AG08395 (cell line): ENCODE results near the gene SLC23A2.

Experiments used
- DNase-seq: peaks from one replicate; pipeline ENCODE4 v3.0.0; 2012; ENCODE audit warnings: mixed read lengths, low spot score

The SLC23A2 gene

DNA sequence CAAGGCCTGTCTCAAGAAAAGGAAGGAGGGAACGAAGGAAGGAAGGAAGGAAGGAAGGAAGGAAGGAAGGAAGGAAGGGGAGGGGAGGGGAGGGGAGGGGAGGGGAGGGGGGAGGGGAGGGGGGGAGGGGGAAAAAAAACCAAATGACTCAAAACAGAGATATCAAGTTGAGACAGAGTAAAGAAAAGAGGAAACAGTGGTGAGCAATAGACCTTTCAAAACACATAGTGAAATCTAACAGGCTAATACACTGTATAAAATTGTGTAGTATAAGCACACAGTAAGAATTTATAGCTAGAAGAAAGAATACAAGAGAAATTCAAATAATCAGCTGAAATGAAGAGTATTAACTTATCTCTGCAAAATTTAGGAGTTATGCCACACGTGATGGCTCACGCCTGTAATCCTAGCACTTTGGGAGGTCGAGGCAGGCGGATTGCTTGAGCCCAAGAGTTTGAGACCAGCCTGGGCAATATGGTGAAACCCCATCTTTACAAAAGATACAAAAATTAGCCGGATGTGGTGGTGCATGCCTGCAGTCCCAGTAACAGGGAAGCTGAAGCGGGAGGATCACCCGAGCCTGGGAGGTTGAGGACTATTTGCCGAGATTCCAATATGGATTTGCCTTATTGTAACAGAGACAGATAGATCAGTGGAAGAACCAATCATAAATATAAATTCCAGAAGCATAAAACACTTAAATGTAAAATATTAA, 156.4 kb downstream of the SLC23A2 start:
- DNase-seq, result no peak

DNA sequence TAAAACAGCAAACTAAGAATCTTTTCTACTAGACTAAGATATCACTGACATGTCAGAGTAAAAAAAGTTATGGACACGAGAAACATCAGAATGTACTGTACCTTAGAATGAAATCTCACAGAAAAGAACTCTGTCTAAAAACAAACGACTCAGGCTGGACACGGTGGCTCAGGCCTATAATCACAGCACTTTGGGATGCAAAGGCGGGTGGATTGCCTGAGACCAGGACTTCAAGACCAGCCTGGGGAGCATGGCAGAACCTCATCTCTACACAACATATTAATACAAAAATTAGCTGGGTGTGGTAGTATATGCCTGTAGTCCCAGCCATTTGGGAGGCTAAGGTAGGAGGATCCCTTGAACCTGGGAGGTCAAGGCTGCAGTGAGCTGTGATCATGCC, 157.0 kb downstream of the SLC23A2 start:
- no peak for DNase-seq

DNA sequence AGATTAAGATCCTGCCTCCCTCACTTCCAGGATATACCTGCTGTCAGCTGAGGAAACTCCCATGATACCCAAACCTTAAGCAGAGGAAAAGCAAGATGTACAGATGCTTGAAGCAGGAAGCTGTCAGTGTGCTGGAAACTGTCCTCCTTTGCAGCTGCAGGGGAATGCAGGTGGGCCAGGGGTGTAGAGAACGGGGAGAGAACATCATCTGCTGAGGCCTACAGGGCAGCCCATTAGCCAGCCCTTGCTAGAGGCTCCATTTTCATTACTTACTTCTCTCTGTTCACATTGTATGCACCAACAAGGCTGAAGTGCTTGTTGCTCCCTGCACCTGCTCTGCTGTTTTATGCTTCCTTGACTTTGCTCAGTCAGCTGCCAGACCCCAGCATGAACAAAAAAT, 160.5 kb downstream of the SLC23A2 start:
- DNase-seq, result no peak

- DNase-seq, result no peak
Observed at GRCh38 chr20:4838526-4838925, 162.8 kb downstream of the SLC23A2 start.

GRCh38 chr20:4837760-4838159, 163.6 kb downstream of the SLC23A2 start:
- DNase-seq, result no peak

DNA sequence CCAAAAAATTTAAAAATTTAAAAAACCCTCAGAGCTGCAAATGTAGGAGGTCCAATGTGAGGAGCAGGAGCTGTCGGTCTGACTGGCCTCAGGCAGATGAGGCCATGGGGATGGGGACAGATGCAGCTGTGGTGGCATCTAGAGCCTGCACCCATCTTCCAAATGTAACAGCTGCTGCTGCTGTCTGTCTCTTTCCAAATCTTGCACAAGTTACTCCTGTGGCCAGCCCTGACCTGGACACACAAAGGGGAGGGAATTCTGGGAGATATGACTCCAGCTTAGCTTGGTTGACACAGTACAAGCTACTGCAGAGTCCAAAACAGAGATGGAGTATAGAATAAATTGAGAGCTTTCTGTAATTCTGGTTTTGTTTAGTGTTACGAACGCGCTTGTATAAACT, 164.4 kb downstream of the SLC23A2 start:
- DNase-seq, result no peak

GRCh38 chr20:4836473-4836872, 164.8 kb downstream of the SLC23A2 start:
- no peak for DNase-seq

DNA sequence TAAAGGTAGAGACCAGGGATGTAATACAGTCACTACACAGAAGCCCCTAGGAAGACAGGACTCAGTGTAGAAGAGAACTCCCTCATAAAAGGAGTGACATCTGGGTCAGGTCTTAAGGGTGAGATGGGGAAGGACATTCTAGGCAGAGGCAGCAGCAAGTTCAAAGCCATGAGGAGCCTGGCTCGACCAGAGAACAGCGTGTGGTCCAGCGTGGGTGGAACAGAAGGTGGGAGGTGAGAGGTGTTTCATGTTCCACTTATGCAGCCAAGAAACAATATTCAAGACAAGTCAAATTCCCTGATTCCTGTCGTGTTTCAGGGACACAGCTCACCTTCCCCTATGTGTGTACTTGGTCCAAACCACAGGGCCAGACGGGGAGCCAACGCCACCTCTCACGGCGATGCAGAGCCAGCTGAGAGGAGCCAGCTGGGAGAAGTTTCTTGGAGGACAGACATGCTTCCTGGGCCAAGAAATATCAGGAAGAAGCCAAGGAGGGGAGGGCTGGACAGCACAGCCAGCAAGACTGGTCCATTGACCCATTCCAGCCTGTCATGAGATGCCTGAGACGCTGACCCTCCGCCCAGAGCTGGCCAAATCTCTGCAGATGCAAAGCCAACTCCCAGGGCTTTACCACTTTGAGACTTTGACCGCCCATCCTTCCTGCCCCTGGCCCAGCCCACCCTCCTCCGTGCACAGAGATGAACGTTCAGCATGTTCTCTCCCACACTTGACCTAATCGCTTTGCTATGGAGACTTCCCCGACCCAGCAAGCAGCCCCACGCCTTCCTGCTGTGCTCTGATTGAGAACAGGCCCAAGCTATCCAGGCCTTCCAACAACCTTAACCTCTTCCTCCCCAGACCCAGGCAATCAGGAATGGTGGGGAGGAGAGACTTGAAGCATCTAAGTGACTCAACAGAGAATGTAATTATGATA, 165.8 kb downstream of the SLC23A2 start:
- DNase-seq, result peak; percentile 43

DNA sequence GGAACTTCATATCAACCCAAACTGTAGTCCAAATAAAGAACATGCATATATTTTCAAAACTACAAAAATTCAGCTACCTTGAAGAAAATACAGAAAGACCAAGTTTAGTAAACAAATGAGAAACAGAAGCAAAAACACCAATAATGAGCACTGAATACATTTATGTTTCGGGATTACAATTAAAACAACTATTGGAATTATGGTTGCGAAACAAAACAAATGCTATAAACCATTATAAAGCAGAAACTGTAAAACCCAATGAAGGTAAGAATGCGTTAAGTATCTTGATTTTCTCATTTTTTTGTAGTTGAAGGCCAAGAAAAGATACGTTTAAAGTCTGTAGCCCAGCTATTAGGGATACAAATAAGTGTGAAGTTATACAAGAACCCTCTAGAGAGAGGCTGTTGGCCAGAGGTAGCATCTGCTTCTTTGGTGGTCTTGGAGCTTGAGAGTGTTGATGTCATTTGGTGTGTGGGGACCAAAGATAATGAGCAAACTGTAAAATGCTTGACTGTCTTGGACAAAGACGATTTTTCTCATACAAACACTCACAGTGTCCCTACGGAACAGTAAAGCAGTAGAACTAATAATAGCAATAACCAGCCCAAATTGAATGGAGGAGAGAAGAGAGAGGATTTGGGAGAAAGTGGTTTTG, 168.1 kb downstream of the SLC23A2 start:
- no peak for DNase-seq

- no peak for DNase-seq
Observed at GRCh38 chr20:4832469-4832868, 168.8 kb downstream of the SLC23A2 start.

DNA sequence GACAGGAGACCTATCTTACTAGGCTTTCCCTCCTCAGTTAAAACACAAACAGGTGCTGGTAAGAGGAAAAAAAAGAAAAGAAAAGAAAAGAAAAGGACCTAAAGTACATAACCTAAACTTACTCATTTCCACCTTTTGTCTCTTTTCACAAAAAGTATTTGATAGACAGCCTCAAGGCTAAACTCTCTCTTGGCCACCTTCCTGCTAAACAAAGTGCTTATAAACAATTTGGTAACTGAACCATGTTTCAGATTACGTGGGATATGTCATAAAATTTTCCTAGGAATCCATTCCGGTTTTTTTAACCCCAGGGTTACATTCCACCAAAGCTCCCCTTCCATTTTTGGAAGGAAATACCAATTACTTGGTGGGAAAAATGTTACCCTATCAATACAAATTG, 170.6 kb downstream of the SLC23A2 start:
- no peak for DNase-seq

DNA sequence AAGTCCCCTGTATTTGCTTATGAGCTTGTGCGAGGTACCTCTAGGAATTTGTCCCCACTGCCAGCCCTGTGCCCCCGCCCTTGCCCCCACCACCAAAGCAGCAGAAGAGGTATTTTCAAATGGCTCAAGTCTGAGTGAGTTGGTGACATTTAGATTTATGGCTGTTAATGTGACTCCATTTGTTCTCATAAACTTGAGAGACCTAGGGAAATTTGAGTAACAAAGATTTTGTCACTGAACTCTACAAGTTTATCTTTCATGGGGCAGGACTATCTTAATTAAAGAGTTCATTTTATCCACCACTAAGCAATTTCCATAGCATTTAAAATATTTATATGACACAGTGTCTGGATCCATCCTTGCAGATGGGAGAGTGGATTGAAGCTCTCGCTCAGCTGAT, 171.1 kb downstream of the SLC23A2 start:
- no peak for DNase-seq

GRCh38 chr20:4829514-4830215, 171.6 kb downstream of the SLC23A2 start:
- DNase-seq, result no peak

DNA sequence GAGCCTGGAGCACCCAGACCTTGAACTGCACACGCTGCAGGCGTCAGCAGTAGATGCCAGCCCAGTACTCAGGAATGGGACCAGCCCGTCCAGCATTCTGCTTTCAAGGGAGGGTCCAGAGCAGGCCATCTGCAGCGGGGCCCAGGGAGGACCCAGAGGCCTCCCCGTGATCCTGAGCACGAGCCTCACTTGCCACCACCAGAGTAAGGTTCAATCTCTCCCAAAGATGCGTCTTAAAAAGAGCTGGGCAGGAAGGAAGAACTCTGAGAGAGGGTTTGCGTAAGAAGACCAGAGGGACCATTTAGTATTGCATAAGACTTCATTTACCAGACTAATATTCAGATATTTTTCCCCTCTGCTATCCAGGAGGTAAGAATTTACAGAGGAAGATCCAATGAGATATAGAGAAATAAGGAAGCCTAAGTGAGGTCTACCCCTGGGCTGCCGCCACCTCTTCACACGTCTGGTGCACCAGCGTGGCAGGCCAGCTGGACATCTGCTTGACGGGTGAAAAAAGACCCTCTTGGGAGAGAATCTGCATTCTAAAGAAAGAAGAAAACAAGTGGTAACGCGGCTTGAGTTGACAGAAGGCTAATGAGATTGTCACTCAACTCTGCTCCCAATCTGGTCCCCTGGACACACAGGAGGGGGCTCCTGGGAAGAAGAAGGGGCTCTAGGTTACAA, 172.3 kb downstream of the SLC23A2 start:
- DNase-seq, result no peak

DNA sequence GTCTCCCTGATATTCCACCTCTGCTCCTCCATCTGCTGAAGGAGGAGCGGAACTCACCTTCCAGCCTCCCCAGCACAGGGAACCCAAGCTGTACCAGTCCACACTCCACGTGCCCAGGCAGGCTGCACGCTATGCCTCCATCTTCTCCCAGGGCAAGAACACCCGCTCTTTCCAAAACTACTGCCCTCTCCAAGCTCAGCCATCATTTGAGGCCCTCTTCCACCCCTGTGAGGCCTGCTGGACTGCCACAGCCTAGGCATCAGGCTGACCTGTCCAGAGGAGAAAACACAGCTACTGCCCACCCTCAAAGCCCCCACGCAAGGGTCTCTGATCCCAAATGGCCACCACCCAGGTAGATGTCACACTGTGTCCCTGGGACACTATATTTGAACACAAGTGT, 179.7 kb downstream of the SLC23A2 start:
- DNase-seq, result no peak

GRCh38 chr20:4820806-4821518, 180.3 kb downstream of the SLC23A2 start:
- DNase-seq, result peak; percentile 89

- DNase-seq, result no peak
Observed at GRCh38 chr20:4819901-4820300, 181.4 kb downstream of the SLC23A2 start.

DNA sequence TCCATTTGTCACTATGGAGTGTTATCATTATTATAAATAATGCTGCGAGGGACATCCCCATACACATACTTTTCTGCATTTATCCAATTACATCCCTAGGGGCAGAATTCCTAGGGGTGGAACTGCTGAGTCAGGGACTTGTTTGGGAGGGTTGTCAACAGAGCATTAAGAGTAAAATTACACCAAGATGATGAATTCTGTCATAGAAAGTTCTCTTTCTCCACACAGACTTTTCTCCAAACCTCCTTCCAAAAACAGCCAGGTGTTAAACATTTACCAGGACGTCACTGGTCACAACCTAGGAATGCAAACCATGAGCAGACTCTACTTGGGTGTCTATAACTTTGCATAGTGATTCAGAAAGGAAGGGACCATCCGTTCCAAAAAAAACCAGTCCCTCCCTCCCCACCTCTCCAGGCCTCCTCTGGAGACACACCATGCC, 184.1 kb downstream of the SLC23A2 start:
- DNase-seq, result peak; percentile 39

- DNase-seq, result no peak
Observed at GRCh38 chr20:4815628-4816027, 185.7 kb downstream of the SLC23A2 start.

- no peak for DNase-seq
Observed at GRCh38 chr20:4814696-4815252, 186.5 kb downstream of the SLC23A2 start.
